Measurements from ENCODE around the gene ARAP2.
"Not testable (repeated sequence)": the region's sequence is repeated elsewhere in the genome, so short reads cannot be mapped to it uniquely, and the experiment has no call there.

ARAP2 gene

DNA sequence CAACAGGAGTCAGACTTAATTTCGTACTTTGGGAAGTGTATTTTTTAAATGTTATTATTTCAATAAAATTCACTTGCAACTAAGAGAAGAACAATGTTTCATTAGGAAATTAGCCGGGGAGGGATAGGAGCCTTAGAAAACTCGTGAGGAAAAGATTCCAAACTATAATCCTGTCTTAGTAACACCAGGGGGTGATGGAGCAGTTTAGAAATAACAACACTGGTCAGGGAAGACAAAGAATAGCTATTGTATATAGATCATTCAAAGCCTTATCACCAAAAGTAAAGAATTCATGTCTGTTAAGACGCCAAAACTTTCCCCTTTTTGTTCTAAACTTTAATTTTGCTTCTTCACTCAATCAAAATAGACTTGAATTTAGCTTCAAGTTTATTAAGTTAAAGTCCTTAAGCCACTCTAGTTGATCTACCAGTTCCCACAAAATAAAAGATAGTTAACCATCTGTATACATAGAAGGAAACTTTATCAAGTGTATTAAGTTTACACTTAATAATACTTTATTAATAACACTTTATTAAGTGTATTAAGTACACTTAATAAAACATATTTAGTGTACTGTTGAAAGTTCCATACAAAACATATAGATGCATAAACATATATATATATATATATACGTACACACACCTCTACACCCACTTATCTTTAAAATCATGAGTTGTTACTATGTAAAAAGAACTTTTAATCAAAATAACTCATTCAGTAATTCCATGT is 60.5 kb downstream of the ARAP2 start:
- in situ Hi-C loops (cut with MboI; ENCODE audit: low sequenced_read_pairs) = no loop called here

DNA sequence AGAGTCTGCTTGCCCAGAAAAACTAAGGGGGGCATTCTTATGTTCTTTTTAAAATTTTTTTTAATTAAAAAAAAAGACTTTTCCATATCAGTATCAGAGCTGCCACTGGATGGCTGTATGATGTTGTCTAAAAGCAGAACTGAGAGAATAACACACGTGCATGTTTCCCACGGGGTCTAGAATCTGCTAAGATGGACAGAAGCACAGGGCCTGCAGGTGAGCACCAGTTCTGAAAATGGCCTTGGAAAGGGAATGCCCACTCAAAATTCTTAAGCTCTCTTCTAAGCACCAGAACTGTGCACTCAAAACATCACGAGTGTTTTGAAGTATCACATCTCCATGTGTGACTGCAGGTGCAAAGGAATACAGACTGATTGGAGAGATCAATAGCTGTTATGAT is 61.1 kb downstream of the ARAP2 start:
- in situ Hi-C loops (cut with MboI; ENCODE audit: low sequenced_read_pairs) = no loop called here

DNA sequence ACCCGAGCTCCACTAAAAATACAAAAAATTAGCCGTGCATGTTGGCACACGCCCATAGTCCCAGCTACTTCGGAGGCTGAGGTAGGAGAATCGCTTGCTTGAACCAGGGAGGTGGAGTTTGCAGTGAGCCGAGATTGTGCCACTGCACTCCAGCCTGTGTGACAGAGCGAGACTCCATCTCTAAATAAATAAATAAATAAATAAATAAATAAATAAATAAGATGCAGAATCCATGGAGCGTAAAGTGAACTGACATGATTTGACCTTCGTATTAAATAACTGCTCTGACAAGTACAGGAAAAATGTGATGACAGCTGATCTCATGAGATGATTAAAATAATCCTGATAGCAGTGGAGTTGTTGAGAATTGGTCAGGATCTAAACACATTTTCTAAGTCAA is 62.0 kb downstream of the ARAP2 start:
- in situ Hi-C loops (cut with MboI; ENCODE audit: low sequenced_read_pairs) = not testable (repeated sequence)

DNA sequence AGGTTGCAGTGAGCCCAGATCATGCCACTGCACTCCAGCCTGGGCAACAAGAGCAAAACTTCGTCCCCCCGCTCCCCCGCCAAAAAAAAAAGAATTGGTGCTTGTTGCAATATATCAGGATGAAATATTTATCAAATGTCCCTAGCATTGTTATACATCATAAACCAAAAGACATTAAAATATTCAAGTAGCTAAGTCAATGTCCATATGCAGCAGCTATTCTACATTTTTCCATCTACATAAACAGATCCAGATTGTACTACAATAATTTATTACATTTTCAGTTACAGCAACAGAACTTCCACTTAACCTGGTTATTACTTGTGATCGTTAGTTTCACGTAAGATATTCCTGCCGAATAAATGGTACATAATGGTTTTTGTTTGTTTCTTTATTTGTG is 64.1 kb downstream of the ARAP2 start:
- in situ Hi-C loops (cut with MboI; ENCODE audit: low sequenced_read_pairs) = no loop called here

DNA sequence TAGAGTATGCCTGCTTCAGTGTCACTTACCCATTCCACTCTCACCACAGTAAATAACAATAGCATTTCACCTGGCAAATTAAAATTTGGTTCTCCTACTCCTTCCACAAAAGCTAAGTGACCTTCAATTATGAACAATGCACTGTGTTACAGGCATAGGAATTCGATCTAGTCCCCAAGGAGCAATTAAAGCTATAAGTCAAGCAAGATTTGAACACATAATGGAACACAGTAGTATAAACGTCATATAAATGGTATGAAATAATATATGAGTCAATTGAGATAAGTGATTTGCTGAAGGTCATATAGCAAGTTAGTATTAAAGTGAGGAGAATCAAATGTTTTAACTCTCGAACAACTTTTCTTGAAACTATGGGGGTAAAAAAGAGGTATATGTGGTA is 65.8 kb downstream of the ARAP2 start:
- in situ Hi-C loops (cut with MboI; ENCODE audit: low sequenced_read_pairs) = no loop called here

DNA sequence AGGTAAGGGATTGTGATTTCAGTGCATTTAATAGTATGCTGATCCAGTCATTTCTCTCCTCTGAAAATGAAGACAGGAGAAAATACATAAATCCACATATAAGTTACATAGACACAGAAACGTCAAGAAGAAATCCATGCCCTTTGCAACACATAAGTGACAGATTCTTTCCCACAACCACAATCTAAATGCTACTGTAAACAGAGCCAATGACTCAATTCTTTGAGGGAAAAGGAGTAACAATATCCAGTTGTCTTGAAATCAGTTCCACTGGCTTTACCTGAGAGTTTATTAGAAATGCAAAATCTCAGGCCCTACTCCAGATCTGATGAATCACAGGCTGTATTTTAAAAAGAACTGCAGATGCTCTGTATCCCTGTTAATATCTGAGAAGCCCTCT is 66.4 kb downstream of the ARAP2 start:
- in situ Hi-C loops (cut with MboI; ENCODE audit: low sequenced_read_pairs) = no loop called here

DNA sequence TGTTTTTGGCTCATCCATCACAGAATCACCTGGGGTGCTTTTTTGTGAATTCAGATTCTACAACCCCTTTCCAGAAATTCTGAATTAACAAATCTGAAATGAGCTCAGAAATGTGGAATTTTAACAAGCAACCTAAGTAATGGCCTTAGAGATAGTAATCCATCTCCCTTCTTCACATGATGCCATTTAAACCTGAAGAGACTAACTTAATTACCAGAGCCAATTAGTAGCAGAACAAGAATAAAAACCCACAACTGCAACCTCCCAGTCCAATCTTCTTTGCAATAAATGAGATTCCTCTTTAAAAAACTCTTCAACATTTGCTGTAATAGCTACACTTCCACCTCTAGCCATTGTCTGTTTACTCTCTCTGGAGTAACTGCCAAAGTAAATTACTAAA is 69.7 kb downstream of the ARAP2 start:
- in situ Hi-C loops (cut with MboI; ENCODE audit: low sequenced_read_pairs) = no loop called here

DNA sequence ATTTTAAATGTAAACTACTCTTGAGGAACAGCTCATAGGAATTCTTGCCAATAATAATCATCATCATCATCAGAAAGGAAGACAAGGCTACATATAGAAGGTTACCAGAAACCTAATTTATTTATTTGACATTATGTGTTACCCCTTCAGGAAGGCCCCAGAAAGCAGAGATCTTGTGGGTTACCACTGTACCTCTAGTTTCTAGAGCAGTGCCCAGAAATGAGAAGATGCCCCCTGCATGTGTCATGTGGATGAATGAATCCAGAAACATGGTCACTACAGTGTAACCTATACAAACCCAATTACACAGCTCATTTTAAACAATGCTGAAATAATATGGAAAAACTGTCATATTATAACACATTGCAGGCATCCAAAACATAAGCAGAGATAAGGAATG is 70.4 kb downstream of the ARAP2 start:
- in situ Hi-C loops (cut with MboI; ENCODE audit: low sequenced_read_pairs) = no loop called here

DNA sequence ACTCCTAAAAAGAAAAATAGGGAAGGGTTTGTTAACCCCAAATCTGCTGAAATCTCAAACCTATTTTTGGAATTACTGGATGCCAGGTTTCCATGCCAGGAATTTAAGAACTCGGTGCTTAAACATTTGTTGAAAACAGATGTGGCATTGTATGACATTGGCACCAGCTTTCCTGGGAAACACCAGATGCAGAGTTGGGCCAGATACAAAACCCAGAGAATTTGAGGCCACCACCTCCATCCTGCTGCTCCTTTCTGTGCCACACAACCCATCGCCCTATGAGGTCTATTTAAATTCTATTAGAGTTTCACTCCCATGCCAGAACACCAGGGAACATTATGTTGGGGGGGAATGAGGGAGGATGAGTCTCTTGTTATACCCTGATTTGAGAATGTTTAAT is 71.7 kb downstream of the ARAP2 start:
- in situ Hi-C loops (cut with MboI; ENCODE audit: low sequenced_read_pairs) = no loop called here

DNA sequence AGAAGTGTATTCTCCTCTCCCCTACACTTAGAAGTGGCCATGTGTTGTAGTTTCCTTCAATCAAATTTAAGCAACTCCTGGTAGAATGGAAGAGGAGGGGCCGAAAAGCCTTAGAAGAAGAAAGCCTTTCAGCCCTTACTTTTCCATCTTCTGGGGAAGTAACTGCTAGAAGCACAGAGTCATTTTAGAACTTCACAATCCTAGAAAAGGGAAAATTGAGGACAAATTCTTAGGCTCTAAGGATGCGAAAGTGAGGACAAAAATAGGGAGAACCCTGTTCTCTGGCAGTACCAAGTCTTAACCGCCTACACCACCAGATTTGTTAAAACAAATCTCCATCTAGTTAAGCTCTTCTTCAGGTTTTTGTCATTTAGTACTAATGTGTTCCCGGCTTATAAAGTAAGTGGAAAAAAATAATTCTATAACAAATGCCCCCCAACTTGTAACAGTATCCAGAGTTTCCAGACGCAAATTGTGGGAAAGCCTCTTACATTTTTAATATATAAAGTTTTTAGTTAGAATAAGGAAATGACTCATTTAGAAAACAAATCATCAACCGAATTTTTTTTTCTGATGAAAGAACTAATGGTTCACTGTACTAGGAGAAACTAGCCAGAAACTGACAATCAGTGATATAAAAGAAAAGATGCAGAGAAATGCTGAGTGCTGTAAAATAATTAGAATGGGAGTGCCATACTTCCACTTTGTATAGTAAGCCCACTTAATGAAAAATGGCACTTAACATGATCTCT is 76.0 kb downstream of the ARAP2 start:
- in situ Hi-C loops (cut with MboI; ENCODE audit: low sequenced_read_pairs) = no loop called here

DNA sequence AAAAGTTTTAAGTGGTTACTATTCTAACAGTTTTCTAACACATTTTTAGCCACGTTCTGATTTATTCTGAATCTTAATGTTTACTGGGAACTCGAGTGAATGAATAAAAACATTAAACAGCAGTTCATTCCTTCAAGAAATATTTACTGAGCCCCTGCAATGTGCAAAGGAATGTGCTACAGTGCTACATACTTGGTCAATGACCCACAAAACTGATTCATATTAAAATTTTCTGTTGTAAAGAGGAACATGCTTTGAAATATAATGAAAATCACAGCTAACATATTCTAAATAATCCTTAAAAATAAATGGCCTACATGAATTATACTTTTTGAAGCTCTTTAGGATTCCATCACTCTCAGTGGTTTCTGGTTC is 78.7 kb downstream of the ARAP2 start:
- in situ Hi-C loops (cut with MboI; ENCODE audit: low sequenced_read_pairs) = no loop called here

DNA sequence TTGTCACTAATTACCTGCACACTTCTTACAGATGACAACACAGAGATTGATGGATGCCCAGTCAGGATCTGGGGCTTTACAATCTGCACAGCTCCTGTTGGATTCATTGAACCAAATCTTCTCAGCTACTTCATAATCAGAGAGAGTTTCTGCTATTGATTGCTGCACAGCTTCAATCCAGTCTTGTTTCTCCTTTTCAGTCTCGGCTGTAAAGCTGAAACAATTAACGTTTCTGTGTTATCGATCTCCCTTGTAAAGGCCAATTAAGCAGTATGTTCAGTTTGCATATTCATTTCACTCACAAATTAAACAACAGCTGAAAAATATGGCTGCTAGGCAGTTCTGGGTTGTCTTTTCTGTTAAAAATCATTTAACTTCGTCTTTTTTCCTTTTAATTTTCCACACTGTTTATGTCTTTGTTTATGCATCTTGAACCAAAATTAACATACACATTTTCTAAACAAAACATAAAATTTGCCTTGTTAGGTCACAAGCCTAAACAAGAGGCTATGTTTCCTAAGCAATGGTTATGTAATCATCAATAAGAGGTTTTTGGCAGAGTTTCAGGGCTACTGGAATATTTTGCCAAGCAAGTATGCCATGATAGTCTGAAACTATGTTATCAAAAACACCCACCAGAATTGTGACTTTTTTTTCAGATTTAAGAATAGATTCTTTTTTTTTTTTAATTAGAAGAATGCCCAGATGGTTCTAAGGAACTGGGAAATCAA is 79.2 kb downstream of the ARAP2 start:
- in situ Hi-C loops (cut with MboI; ENCODE audit: low sequenced_read_pairs) = no loop called here

DNA sequence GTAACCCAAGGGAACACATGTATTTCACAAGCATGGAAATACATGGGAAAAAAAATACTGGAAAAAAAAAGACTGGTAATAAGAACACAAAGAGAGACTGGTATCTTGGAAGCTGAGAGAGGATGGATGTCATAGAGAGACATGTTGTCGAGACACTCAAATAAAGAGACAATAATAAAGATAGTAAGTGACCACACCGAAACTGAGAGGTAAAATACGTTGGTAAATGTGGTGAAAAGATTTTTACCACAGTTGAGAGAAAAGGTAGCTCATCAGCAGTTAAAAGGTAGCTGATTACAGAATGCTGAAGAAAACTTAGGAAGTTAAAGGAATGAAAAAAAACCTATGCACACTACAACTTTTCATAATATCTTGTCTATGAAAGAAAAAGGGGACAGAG is 81.1 kb downstream of the ARAP2 start:
- in situ Hi-C loops (cut with MboI; ENCODE audit: low sequenced_read_pairs) = no loop called here

DNA sequence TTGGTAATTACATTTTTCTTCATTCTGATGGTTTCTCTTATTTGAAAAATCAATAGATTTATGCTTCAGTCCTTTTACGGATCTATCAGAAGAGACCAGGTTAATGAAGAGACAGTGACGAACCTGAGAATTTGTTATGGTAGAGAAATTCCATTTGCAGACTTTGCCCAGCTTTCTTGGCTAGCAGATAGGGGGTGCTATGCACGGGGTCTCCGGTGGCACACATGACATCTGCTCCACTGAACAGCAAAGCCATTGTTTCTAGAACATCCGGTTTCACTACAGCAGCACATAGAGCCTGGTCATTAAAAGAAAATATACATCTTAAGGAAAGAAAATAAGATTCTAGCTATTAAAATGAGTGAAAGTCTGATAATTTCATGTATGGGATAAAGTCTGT is 85.1 kb downstream of the ARAP2 start:
- in situ Hi-C loops (cut with MboI; ENCODE audit: low sequenced_read_pairs) = no loop called here

DNA sequence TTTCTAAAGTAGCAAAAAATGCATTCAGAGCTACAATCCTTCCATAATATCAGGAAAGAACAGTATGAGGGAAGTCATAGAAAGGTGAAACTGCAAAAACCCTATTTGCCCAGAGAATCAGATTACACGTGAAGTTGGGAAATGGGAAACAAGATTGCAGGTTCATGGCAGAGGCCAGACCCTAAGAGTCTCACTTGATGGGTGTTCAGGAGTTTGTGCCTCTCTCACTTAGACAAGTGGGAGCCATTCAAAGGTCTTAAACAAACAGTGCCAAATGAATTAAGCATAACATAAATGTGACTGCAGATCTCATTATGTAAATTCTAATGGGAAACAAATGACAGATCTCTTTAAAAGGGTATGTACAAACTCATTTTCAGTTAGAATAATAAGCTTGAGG is 91.6 kb downstream of the ARAP2 start:
- in situ Hi-C loops (cut with MboI; ENCODE audit: low sequenced_read_pairs) = no loop called here

DNA sequence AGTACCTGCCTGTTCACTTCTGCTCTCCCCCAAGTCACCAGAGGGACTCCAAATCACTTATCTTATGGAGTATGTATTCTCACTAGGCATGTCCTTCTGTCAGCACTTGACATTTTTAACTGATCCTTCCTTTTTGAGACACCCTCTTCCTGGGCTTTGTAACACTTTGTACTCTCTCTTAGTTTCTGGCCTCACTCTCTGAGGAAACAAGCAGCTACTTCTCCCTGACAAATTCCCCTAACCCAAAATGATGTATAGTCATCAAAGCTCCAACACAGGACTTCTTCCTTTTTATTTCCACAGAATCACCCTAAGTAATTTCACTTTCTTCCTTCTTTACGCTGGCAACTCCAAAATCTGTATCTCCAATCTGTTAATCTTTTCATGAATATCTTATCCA is 101.8 kb downstream of the ARAP2 start:
- in situ Hi-C loops (cut with MboI; ENCODE audit: low sequenced_read_pairs) = no loop called here

DNA sequence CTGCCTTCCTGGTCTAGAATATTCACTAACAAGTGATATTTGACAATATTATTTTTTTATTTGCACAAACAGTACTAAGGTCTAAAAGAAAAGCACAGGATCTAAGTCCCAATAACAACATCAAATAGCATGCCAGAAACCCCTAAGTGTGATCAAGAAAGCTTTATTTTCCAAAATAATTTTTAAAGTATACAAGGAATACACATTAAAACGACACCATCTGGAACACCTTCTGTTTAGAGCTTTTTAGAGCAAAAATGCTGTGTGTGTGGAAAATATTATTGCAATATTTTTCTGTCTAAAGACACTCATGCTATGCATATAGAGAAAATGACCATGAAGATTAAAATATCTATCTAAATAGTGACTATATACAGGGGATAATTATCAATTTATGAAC is 103.1 kb downstream of the ARAP2 start:
- in situ Hi-C loops (cut with MboI; ENCODE audit: low sequenced_read_pairs) = no loop called here

DNA sequence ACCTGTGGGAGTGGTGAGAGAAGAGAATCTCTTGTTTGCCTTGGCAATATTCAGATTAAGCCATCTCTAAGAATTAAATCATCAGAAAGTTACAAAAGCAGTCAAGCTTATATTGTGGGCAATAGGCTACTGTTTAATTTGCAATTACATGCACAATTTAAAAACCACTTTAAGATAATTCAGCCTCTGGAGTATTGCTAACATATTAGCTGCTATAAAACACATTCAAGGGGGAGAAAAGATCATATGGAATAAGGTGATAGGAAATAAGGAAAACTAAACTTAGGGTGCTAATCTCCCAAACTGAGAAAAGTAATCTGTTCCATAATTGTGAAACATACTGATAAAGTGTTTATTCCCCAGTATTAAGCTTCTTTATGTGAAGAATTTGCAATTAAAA is 103.9 kb downstream of the ARAP2 start:
- in situ Hi-C loops (cut with MboI; ENCODE audit: low sequenced_read_pairs) = no loop called here

DNA sequence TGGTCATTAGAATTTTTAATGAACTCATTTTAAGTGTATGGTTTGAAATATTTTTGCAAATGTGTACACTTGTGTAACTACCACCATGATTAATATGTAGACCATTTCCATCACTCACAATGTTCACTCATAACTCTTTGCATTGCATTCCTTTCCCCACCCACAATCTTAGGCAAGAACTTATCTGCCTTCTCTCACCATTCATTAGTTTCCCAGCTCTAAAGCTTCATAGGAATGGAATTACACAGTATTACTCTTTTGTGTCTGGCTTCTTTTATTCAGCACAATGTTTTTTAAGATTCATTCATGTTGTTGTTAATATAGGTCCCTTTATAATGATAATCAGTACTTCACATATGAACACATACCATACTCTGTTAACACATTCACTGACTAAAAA is 106.1 kb downstream of the ARAP2 start:
- in situ Hi-C loops (cut with MboI; ENCODE audit: low sequenced_read_pairs) = no loop called here

DNA sequence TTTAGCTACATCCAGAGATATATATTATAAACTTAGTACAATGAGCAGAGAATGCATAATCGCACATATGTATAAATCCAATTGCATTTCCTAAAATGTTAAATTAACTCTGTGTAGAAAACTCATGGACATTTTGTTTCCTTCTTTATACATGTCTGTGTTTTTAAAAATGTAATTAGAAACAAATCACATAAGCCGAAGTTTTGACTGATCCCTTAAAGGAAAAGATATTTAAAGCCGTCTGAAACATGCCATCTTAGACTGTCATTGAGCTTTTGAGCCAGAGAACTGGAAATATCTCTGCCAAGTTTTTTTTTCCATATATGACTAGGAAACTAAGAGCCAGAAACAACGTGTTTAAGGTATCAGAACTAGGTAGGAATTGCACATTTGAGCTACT is 107.0 kb downstream of the ARAP2 start:
- in situ Hi-C loops (cut with MboI; ENCODE audit: low sequenced_read_pairs) = no loop called here

DNA sequence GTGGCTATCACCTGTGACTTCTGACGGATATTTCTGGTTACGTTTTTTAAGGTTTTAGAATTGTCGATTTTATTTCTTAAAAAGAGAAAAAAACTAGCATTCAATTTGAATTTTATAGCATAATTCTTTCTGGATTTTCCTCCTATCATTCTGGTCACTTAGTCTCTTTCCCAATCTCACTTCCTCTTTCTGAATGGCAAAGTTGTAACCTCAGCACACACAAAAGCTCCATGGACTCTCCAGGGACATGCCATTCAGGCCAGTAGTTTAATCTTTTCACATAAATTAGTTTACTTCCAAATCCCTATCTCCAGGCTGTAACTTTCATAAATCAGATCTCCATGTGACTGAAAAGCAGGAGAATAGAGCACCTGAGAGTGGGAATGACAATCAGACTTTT is 110.7 kb downstream of the ARAP2 start:
- in situ Hi-C loops (cut with MboI; ENCODE audit: low sequenced_read_pairs) = no loop called here

DNA sequence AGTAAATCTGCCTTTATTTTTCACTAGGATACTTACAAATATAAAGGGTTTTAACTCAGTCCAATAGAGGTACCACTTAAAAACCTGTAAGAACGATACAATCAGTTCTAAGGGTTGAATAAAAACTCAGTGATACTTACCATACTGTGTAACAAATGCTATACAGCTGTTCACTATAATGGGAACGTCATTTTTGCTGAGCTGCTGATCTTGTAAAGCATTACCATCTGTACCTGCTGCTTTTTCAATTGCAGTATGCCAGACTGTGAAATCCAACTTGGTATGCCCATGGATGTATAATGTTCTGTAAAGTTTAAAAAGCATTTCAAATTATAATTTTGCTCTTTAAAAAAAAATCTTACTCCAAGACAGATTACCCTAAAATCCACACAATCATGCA is 111.2 kb downstream of the ARAP2 start:
- in situ Hi-C loops (cut with MboI; ENCODE audit: low sequenced_read_pairs) = no loop called here
